K562 treated with DMSO at 1 percent for 24 hours (cell line): ENCODE results near the gene NBEAL2. TPM values are rescaled to one million over a fixed set of nuclear protein-coding genes. Genes with fewer than 3 reads are reported as not detected.

ENCODE experiments used
- total RNA-seq: library from RNA; unstranded; fragments of 300-600 nt; gene quantifications from 2 replicates; pipeline ENCODE4 v1.2.3, GENCODE V29; 2022; ENCODE audit warnings: low read depth; ENCODE audit not compliant: insufficient read depth

NBEAL2 gene, protein sequence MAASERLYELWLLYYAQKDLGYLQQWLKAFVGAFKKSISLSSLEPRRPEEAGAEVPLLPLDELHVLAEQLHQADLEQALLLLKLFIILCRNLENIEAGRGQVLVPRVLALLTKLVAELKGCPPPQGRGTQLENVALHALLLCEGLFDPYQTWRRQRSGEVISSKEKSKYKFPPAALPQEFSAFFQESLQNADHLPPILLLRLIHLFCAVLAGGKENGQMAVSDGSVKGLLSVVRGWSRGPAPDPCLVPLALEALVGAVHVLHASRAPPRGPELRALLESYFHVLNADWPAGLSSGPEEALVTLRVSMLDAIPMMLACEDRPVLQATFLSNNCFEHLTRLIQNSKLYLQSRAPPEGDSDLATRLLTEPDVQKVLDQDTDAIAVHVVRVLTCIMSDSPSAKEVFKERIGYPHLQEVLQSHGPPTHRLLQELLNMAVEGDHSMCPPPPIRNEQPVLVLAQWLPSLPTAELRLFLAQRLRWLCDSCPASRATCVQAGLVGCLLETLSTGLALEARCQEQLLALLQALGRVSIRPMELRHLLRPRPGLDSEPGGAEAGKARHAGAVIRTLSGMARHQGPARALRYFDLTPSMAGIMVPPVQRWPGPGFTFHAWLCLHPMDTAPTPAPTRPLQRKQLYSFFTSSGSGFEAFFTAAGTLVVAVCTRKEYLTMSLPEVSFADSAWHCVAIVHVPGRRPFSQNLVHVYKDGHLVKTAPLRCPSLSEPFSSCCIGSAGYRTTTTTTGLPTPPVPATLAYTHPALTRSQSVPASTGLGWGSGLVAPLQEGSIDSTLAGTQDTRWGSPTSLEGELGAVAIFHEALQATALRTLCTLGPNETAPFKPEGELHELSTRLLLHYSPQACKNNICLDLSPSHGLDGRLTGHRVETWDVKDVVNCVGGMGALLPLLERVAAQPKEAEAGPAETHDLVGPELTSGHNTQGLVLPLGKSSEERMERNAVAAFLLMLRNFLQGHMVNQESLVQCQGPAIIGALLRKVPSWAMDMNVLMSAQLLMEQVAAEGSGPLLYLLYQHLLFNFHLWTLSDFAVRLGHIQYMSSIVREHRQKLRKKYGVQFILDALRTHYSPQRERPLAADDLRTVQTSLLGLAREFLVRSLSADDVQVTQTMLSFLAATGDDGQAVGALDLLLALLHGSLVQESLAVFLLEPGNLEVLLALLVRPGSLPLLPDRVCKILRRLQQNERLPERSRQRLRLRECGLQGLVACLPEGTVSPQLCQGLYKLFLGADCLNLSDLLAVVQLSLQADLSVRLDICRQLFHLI (N-terminal part only)
- 91.0 and 107 TPM in 2 replicates for total RNA-seq

DNA sequence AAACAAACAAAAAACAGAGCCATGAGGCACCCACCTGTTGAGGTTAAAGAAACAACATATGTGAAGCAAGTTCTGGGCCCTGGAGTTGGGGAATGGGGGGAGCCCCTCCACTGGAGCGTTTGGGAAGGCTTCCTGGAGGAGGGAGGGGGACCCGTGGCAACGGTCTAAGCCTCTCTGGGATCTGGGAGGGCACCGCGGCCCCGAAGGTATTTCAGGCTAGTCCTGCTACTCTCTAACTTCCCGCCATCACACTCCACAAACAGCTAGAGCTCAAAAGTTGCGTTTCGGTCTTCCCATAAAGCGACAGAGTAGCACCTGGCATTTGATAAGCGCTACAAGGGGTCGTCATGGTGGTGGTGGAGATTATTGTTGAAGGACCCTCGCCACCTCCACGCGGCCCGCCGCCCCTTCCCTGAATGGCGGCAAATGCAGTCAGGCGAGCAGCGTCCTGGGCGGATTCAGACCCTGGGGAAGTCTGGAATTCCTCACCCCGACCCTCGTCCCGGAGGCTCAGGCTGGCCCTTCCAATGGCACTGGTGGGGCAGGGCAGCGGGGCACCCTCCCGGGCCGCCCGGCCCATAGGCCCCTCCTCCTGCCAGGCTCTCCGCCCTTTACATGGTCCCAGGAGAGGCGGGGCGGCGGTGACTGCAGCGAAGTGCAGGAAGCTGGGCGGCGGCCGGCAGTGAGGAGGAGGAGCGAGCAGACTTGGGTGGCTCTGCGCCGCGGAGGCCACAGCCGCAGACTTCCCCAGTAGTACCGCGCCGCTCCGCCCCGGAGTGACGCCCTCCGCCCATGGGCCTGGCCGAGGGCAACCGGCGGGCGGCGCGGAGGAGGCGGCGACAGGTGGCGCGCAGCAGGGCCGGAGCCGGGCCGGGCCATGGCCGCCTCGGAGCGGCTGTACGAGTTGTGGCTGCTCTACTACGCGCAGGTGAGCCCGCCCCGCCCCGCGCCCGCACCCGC lies at the start of gene NBEAL2:
TSS of gene NBEAL2 (plus strand) at position 682 of the 960 bp plus-strand sequence. CDS start at position 878, 196 bp downstream.

DNA sequence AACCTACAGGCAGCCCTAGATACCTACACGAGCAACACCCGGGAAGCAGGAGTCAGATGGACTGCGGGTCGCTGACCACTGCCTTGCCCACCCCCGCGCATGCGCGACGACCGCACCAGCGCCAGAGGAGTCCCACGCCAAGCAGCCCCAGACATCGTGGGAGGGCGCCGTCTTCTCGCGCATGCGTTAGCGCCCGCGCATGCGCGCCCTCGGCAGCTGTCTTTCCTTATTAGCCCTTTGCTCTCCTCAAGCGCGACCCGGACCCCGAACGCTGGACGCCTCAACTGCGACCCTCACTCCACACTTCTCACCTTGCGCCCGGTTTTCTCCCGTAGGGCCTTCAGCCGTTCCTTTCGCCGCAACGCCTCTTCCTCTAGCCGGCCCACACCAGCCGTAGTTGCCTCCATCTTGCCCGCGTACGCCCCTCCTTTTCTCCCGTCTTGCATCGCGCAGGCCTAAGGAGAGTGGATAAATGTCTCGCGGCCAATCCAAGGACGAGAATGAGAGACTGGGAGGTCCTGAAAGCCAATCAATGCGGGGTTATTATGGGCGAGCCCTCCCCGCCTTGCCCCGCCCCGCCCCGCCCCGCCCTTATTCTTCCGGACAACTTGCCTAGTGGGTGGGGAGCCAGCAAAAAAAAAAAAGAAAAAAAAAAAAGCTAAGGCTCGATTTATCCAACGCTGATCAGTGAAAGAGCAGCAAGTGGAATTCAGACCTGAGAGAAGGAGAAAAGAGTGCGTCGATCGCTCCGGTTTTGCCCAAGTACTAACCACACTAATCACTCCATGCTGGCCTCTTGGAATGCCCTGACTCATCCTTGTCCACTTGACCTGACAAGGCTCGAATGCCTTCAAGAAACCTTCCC lies 2.9 kb upstream of the NBEAL2 start, which contains the start of gene CCDC12:
TSS of gene CCDC12 (minus strand) at position 420 of the 865 bp plus-strand sequence. CDS start at position 407, 13 bp downstream.

Other genes starting within 250 kb of the NBEAL2 start
- gene MYL3, start 116.2 kb upstream of the NBEAL2 start, total RNA-seq, result not detected in 2 replicates
- not detected in 2 replicates for gene PTH1R, start 101.9 kb upstream of the NBEAL2 start, total RNA-seq
- gene CCDC12, start 2.9 kb upstream of the NBEAL2 start, total RNA-seq, result 88.6 and 95.9 TPM in 2 replicates
- gene SETD2, start 184.4 kb downstream of the NBEAL2 start, total RNA-seq, result 18.0 and 21.2 TPM in 2 replicates